ENCODE measurements around the gene MRM2. TPM values are rescaled to one million over a fixed set of nuclear protein-coding genes. Genes with fewer than 3 reads are reported as not detected.

The MRM2 gene
- total RNA-seq, 1 experiment from 2014 or later, result 34.7 TPM

GRCh38 chr7:2228921-2229320 lies 13.1 kb downstream of the MRM2 start:
- Histone ChIP-seq H3K79me2 (ENCODE audit: insufficient read depth, low read length) (peaks cover 83% of the 10 kb centered on the region), H3K9me3 (ENCODE audit: control insufficient read depth in 1 of 2, insufficient read depth in 1 of 2, low read depth in 1 of 2, low read length in 2 of 2) (no peaks in the 10 kb centered on the region), H2AFZ (ENCODE audit: low read depth, low read length, poor library complexity, severe bottlenecking) (no peak overlapping the region), H3K27me3 (ENCODE audit: insufficient read depth, low read length) (no peaks in the 10 kb centered on the region), H3K4me1 (ENCODE audit: control insufficient read depth in 1 of 2, insufficient read depth in 2 of 2, low read length in 2 of 2) (peaks cover 11 to 31% of the 10 kb centered on the region in 2 experiments), H3K4me3 (replicated peaks in 1 of 2; ENCODE audit: low read depth in 1 of 2, low read length in 2 of 2) (no peak overlapping the region), H4K20me1 (ENCODE audit: insufficient read depth) (no peaks in the 10 kb centered on the region), H3K9me2 (ENCODE audit: insufficient read depth) (no peaks in the 10 kb centered on the region), H3K27ac (ENCODE audit: low read depth, low read length) (no peak overlapping the region), H3K4me2 (ENCODE audit: low read length) (no peak overlapping the region), H3K36me3 (ENCODE audit: control insufficient read depth in 1 of 2, insufficient read depth in 2 of 2, low read length in 2 of 2) (peaks cover 6 to 33% of the 10 kb centered on the region in 2 experiments; a peak in 3 of 4 replicates), H3K9ac (ENCODE audit: low read length) (no peak overlapping the region)
- ATAC-seq (no peak), DNase-seq (ENCODE audit: low read depth, low spot score) (no peak)
- ChIA-PET RAD21 (ENCODE audit: low non-redundant PET in 1 of 2, low total read pairs in 2 of 2, uncharacterized antibody in 2 of 2, unreplicated experiment in 2 of 2) (no interaction called here), POLR2A (no interaction called here), CTCF (no interaction called here)
- TF ChIP-seq CBX3 (IDR thresholded peaks at IDR 0.05; ENCODE audit: low read depth), result no peak
- no peak for TF ChIP-seq FOSL1 (IDR thresholded peaks at IDR 0.05; ENCODE audit: low read depth)
- TF ChIP-seq JUND (IDR thresholded peaks at IDR 0.05), result no peak
- no peak for TF ChIP-seq YY1 (IDR thresholded peaks at IDR 0.05; ENCODE audit: extremely low read depth, insufficient replicate concordance, low read depth, low read length)
- TF ChIP-seq ELF1 (IDR thresholded peaks at IDR 0.05; ENCODE audit: borderline replicate concordance, low read depth), result no peak
- TF ChIP-seq SIN3A (IDR thresholded peaks at IDR 0.05; ENCODE audit: low read depth), result no peak
- TF ChIP-seq EZH2 (IDR thresholded peaks at IDR 0.05), result no peak
- TF ChIP-seq SP1 (IDR thresholded peaks at IDR 0.05; ENCODE audit: low read depth), result no peak
- no peak for TF ChIP-seq ATF3 (IDR thresholded peaks at IDR 0.05)
- TF ChIP-seq POLR2A (IDR thresholded peaks at IDR 0.05; ENCODE audit: borderline replicate concordance, extremely low read depth, insufficient read depth, insufficient read length), result no peak
- no peak for TF ChIP-seq TCF7L2 (IDR thresholded peaks at IDR 0.05; ENCODE audit: borderline replicate concordance, extremely low read depth, insufficient read depth, insufficient read length)
- no peak for TF ChIP-seq ZFX (IDR thresholded peaks at IDR 0.05)
- TF ChIP-seq ZBTB33 (IDR thresholded peaks at IDR 0.05; ENCODE audit: extremely low read depth, insufficient replicate concordance, low read length), result no peak
- TF ChIP-seq ZNF274 (IDR thresholded peaks at IDR 0.05; ENCODE audit: low read depth, low read length), result no peak
- no peak for TF ChIP-seq REST (IDR thresholded peaks at IDR 0.05; ENCODE audit: low read depth)
- no peak for TF ChIP-seq POLR2AphosphoS5 (IDR thresholded peaks at IDR 0.05; ENCODE audit: low read depth, low read length)
- TF ChIP-seq MAX (IDR thresholded peaks at IDR 0.05), result no peak
- no peak for TF ChIP-seq SRF (IDR thresholded peaks at IDR 0.05; ENCODE audit: low read depth)
- no peak for TF ChIP-seq CTCF (IDR thresholded peaks at IDR 0.05 in 2 of 3, conservative IDR thresholded peaks at IDR 0.05 in 1 of 3; ENCODE audit: borderline replicate concordance in 1 of 3, insufficient read depth in 1 of 3, low read depth in 2 of 3, low read length in 2 of 3)
- BruUV-seq (replicated peaks), result no TSS peak
- intact Hi-C loops (cut with micrococcal nuclease), result no loop called here

All from HCT116 (cell line).